Body of pancreas (tissue), 4 donors: ENCODE measurements around the gene NSFL1C. TPM values are rescaled to one million over a fixed set of nuclear protein-coding genes. Genes with fewer than 3 reads are reported as not detected.

ENCODE experiments used
- ATAC-seq: fragments of 150-250 bp; one replicate; pipeline ENCODE4 v1.9.1; 2016
- DNase-seq, 4 donors: peaks; one replicate each; pipeline ENCODE4 v3.0.0-alpha.2; 2019
- H3K27ac ChIP-seq, 4 donors: fragments of 200-600 bp; sonication (generic); 1 replicate in 3 of 4; 2 replicates in 1 of 4; pipeline versions ENCODE4 v1.5.1 to v1.6.1; 2016 to 2019; ENCODE audit warnings: mild to moderate bottlenecking in 1 of 4, mixed read lengths in 1 of 4, moderate library complexity in 1 of 4
- H3K27me3 ChIP-seq, 2 donors: fragments of 200-600 bp; sonication (generic); one replicate each; pipeline ENCODE4 v1.6.0; 2016; ENCODE audit warnings: mild to moderate bottlenecking in 1 of 2
- H3K36me3 ChIP-seq, 2 donors: fragments of 200-600 bp; sonication (generic); replicated peaks in 1 of 2; 2 replicates each; pipeline ENCODE4 v1.5.1; 2016; ENCODE audit warnings: low read depth in 2 of 2; ENCODE audit not compliant: insufficient read depth in 1 of 2
- H3K4me1 ChIP-seq: fragments of 200-600 bp; sonication (generic); one replicate; pipeline ENCODE4 v1.6.0; 2016
- H3K4me3 ChIP-seq, 2 donors: fragments of 200-600 bp; sonication (generic); 1 replicate in 1 of 2; 2 replicates in 1 of 2; pipeline ENCODE4 v1.5.1; 2016 to 2019
- H3K9me3 ChIP-seq, 3 donors: fragments of 200-600 bp; sonication (generic); 1 replicate in 2 of 3; 2 replicates in 1 of 3; pipeline ENCODE4 v1.5.1; 2016
- CTCF ChIP-seq, 7 experiments: fragments of 450-650 bp in 4 of 7; fragments of 200-600 bp in 3 of 7; sonication (generic) in 3 of 7; IDR thresholded peaks; one replicate each; pipeline ENCODE4 v1.5.1; 2016 to 2019; ENCODE audit warnings: antibody characterized with exemption in 7 of 7
- POLR2A ChIP-seq, 3 donors: fragments of 450-650 bp; IDR thresholded peaks; one replicate each; pipeline ENCODE4 v1.6.1; 2016; ENCODE audit warnings: antibody characterized with exemption in 3 of 3, mild to moderate bottlenecking in 2 of 3
- WGBS, 2 donors: methylation state at CpG; one replicate each; pipeline ENCODE4 v1.1.5; 2017; 5-methylcytosine and 5-hydroxymethylcytosine counted together
- intact Hi-C: fragments of 100-400 bp; cut with DNase I; formaldehyde crosslinking; loops from one replicate; pipeline ENCODE4 v1.15.1; 2023
- total RNA-seq, 2 donors: library from RNA; depleted of rRNA; stranded (reverse); fragments of >200 nt; gene quantifications; one replicate each; pipeline ENCODE4 v1.1.0, GENCODE V29; 2016

NSFL1C gene
- total RNA-seq, 2 donors from 2014 or later = 23.1 to 33.7 TPM

- Histone ChIP-seq H3K36me3 (no peaks in the 10 kb centered on the region), H3K9me3 (no peaks in the 10 kb centered on the region), H3K4me3 (no peak overlapping the region), H3K27ac (no peak overlapping the region), H3K4me1 (no peaks in the 10 kb centered on the region), H3K27me3 (no peaks in the 10 kb centered on the region)
- ATAC-seq (no peak), DNase-seq (no peak)
- TF ChIP-seq POLR2A (IDR thresholded peaks at IDR 0.05) (no peak), CTCF (IDR thresholded peaks at IDR 0.05) (no peak)
- intact Hi-C loops = no loop called here
- 53 to 61% methylated on average over 3 of the region's 3 CpGs for WGBS, 2 donors
Observed at GRCh38 chr20:1507276-1507675, 40.6 kb upstream of the NSFL1C start.

- intact Hi-C loops = no loop called here
- Histone ChIP-seq H3K27ac (no peak overlapping the region), H3K27me3 (no peaks in the 10 kb centered on the region), H3K36me3 (no peaks in the 10 kb centered on the region), H3K4me3 (no peak overlapping the region), H3K9me3 (no peaks in the 10 kb centered on the region), H3K4me1 (no peaks in the 10 kb centered on the region)
- no peak for DNase-seq
- 60 to 93% methylated on average over 1 of the region's 1 CpG for WGBS, 2 donors
- no peak for ATAC-seq
- TF ChIP-seq POLR2A (IDR thresholded peaks at IDR 0.05) (no peak), CTCF (IDR thresholded peaks at IDR 0.05) (no peak)
Observed at GRCh38 chr20:1505871-1506270, 39.2 kb upstream of the NSFL1C start.

GRCh38 chr20:1505361-1505760 is 38.7 kb upstream of the NSFL1C start:
- DNase-seq (no peak), ATAC-seq (no peak)
- H3K9me3 ChIP-seq = no peaks in the 10 kb centered on the region
- no peaks in the 10 kb centered on the region for H3K36me3 ChIP-seq
- H3K27me3 ChIP-seq = no peaks in the 10 kb centered on the region
- intact Hi-C loops = no loop called here
- no peak overlapping the region for H3K4me3 ChIP-seq
- 45 to 65% methylated on average over 3 of the region's 3 CpGs for WGBS, 2 donors
- no peak overlapping the region for H3K27ac ChIP-seq
- TF ChIP-seq POLR2A (IDR thresholded peaks at IDR 0.05) (no peak), CTCF (IDR thresholded peaks at IDR 0.05) (no peak)
- H3K4me1 ChIP-seq = no peaks in the 10 kb centered on the region

- no peaks in the 10 kb centered on the region for H3K36me3 ChIP-seq
- TF ChIP-seq CTCF (IDR thresholded peaks at IDR 0.05) (peak; percentile 82 to 100 (median 97)), POLR2A (IDR thresholded peaks at IDR 0.05) (no peak)
- no peaks in the 10 kb centered on the region for H3K4me1 ChIP-seq
- no peaks in the 10 kb centered on the region for H3K9me3 ChIP-seq
- intact Hi-C loops = no loop called here
- no peaks in the 10 kb centered on the region for H3K27me3 ChIP-seq
- 1% methylated on average over 8 of the region's 8 CpGs for WGBS, 2 donors
- no peak overlapping the region for H3K27ac ChIP-seq
- H3K4me3 ChIP-seq = no peak overlapping the region
- ATAC-seq = peak; percentile 98
- peak; percentile 79 to 89 (median 82) for DNase-seq
Observed at GRCh38 chr20:1503564-1504227, 37.0 kb upstream of the NSFL1C start.

- intact Hi-C loops = no loop called here
- 25 to 35% methylated on average over 3 of the region's 3 CpGs for WGBS, 2 donors
- ATAC-seq (no peak), DNase-seq (no peak)
- Histone ChIP-seq H3K4me3 (no peak overlapping the region), H3K27me3 (no peaks in the 10 kb centered on the region), H3K27ac (no peak overlapping the region), H3K4me1 (no peaks in the 10 kb centered on the region), H3K36me3 (no peaks in the 10 kb centered on the region), H3K9me3 (no peaks in the 10 kb centered on the region)
- no peak for TF ChIP-seq CTCF (IDR thresholded peaks at IDR 0.05)
- no peak for TF ChIP-seq POLR2A (IDR thresholded peaks at IDR 0.05)
Observed at GRCh38 chr20:1500496-1500895, 33.8 kb upstream of the NSFL1C start.
